ENCODE results near the gene COL5A3. TPM values are rescaled to one million over a fixed set of nuclear protein-coding genes. Genes with fewer than 3 reads are reported as not detected.
"Not testable (repeated sequence)": the region's sequence is repeated elsewhere in the genome, so short reads cannot be mapped to it uniquely, and the experiment has no call there.

Gene COL5A3
- polyA plus RNA-seq, 1 donor from 2014 or later, result 0.11 TPM

DNA sequence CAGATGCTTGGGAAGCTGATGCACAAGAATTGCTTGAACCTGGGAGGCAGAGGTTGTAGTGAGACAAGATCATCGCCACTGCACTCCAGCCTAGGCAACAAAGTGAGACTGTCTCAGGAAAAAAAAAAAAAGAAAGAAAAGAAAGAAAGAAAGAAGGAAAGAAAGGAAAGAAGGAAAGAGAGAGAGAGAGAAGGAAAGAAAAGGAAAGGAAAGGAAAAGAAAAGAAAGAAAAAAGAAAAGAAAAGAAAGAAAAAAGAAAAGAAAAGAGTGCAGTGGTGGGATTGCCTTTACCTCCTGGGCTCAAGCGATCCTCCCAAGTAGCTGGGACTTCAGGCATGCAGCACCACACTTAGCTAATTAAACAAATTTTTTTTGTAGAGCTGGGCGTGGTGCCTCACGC, 86.9 kb downstream of the COL5A3 start (continued):
- TF ChIP-seq RAD21 (conservative IDR thresholded peaks at IDR 0.05) (no peak), MXI1 (conservative IDR thresholded peaks at IDR 0.05; ENCODE audit: poor library complexity, severe bottlenecking) (no peak)

DNA sequence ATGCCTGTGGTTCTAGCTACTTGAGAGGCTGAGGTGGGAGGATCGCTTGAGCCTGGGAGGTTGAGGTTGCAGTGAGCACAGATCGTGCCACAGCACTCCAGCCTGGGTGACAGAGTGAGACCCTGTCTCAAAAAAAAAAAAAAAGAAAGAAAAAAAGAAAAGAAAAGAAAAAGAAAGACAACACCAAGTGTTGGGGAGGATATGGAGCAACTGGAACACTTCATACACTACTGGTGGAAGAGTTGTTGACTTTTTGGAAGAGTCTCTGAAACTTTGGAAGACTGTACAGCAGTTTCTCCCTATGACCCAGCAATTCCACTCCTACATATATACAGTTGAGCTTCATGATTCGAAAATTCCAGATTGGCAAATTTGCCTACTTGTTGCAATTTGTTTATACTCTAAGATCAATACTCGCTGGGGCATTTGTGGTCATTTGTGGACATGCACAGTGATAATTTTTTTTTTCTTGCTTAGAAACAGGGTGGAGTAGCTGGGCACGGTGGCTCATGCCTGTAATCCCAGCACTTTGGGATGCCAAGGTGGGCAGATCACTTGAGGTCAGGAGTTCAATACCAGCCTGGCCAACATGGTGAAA, 87.4 kb downstream of the COL5A3 start:
- H3K27me3 ChIP-seq (ENCODE audit: insufficient read depth, low read depth, low read length); H3K27ac ChIP-seq (ENCODE audit: low read length); H3K4me3 ChIP-seq (ENCODE audit: low read length); H3K9me2 ChIP-seq (ENCODE audit: insufficient read depth, low read length); H3K9me3 ChIP-seq (ENCODE audit: low read length); H3K4me2 ChIP-seq (ENCODE audit: low read length); H3K9ac ChIP-seq (ENCODE audit: low read length); H4K20me1 ChIP-seq (ENCODE audit: insufficient read depth); H3K36me3 ChIP-seq (ENCODE audit: insufficient read depth, low read length); H3F3A ChIP-seq (ENCODE audit: insufficient read depth, low read length, poor library complexity, severe bottlenecking); H3K79me2 ChIP-seq (replicated peaks; ENCODE audit: insufficient read depth, low read length); H2AFZ ChIP-seq (ENCODE audit: low read depth, low read length): not testable (repeated sequence)

DNA sequence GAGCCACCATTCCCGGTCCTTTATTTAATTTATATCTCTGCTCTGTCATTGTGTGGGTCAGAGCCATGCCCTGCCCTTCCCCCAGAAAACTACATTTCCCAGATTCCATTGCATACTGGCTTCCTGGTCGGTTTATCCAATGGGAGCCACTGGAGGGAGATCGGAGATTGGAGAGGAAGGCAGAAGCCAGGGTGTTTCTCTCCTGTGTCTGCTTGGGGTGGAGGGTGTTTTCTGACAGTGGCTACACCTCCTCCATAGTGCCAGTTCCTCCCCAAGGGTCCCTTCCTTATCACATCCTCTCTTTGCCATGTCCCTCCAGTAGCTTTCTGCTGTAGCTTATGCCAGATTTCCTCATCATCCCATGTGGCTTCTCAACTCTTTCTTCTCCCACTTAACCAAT, 93.0 kb downstream of the COL5A3 start:
- Histone ChIP-seq H4K20me1 (ENCODE audit: insufficient read depth) (peaks cover 31% of the 10 kb centered on the region), H3K4me3 (ENCODE audit: low read length) (no peak overlapping the region), H3K9me3 (ENCODE audit: low read length) (no peaks in the 10 kb centered on the region), H3K79me2 (replicated peaks; ENCODE audit: insufficient read depth, low read length) (peaks cover 8% of the 10 kb centered on the region), H2AFZ (ENCODE audit: low read depth, low read length) (no peak overlapping the region), H3K36me3 (ENCODE audit: insufficient read depth, low read length) (no peaks in the 10 kb centered on the region), H3K27ac (ENCODE audit: low read length) (no peak overlapping the region), H3K27me3 (ENCODE audit: insufficient read depth, low read depth, low read length) (peaks cover 21% of the 10 kb centered on the region), H3K4me2 (ENCODE audit: low read length) (no peak overlapping the region), H3F3A (ENCODE audit: insufficient read depth, low read length, poor library complexity, severe bottlenecking) (no peaks in the 10 kb centered on the region), H3K9ac (ENCODE audit: low read length) (no peak overlapping the region), H3K9me2 (ENCODE audit: insufficient read depth, low read length) (no peaks in the 10 kb centered on the region)
- TF ChIP-seq EZH2 (IDR thresholded peaks at IDR 0.05; ENCODE audit: borderline replicate concordance, insufficient read depth, low read length, poor library complexity, severe bottlenecking), result no peak

DNA sequence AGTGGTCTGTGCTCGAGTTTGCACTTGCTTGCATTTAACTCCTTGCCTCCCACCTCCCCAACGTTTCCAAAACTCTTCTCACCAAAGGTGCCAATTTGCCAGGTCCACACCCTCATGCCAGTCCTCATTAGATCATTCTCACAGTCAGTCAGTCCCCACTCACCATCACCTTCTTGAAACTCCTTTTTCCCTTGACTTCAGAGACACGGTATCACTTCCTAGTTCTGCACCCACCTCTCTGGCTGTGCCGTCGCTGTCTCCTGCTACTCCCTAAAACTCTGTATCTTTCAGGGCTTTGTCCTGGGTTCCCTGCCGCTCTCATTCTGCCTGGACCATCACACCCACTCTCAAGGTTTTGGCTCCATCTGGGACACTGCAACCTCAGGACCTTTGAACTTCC, 93.6 kb downstream of the COL5A3 start:
- Histone ChIP-seq H3K36me3 (ENCODE audit: insufficient read depth, low read length) (no peaks in the 10 kb centered on the region), H3K79me2 (replicated peaks; ENCODE audit: insufficient read depth, low read length) (peaks cover 8% of the 10 kb centered on the region), H3K4me3 (ENCODE audit: low read length) (no peak overlapping the region), H3K27me3 (ENCODE audit: insufficient read depth, low read depth, low read length) (peaks cover 22% of the 10 kb centered on the region), H3F3A (ENCODE audit: insufficient read depth, low read length, poor library complexity, severe bottlenecking) (no peaks in the 10 kb centered on the region), H2AFZ (ENCODE audit: low read depth, low read length) (no peak overlapping the region), H3K9ac (ENCODE audit: low read length) (no peak overlapping the region), H3K27ac (ENCODE audit: low read length) (no peak overlapping the region), H3K9me2 (ENCODE audit: insufficient read depth, low read length) (no peaks in the 10 kb centered on the region), H4K20me1 (ENCODE audit: insufficient read depth) (peaks cover 37% of the 10 kb centered on the region), H3K4me2 (ENCODE audit: low read length) (no peak overlapping the region), H3K9me3 (ENCODE audit: low read length) (no peaks in the 10 kb centered on the region)
- no peak for TF ChIP-seq MXI1 (conservative IDR thresholded peaks at IDR 0.05; ENCODE audit: poor library complexity, severe bottlenecking)
- TF ChIP-seq POLR2AphosphoS5 (IDR thresholded peaks at IDR 0.05), result no peak
- TF ChIP-seq EP300 (conservative IDR thresholded peaks at IDR 0.05; ENCODE audit: poor library complexity, severe bottlenecking), result no peak

DNA sequence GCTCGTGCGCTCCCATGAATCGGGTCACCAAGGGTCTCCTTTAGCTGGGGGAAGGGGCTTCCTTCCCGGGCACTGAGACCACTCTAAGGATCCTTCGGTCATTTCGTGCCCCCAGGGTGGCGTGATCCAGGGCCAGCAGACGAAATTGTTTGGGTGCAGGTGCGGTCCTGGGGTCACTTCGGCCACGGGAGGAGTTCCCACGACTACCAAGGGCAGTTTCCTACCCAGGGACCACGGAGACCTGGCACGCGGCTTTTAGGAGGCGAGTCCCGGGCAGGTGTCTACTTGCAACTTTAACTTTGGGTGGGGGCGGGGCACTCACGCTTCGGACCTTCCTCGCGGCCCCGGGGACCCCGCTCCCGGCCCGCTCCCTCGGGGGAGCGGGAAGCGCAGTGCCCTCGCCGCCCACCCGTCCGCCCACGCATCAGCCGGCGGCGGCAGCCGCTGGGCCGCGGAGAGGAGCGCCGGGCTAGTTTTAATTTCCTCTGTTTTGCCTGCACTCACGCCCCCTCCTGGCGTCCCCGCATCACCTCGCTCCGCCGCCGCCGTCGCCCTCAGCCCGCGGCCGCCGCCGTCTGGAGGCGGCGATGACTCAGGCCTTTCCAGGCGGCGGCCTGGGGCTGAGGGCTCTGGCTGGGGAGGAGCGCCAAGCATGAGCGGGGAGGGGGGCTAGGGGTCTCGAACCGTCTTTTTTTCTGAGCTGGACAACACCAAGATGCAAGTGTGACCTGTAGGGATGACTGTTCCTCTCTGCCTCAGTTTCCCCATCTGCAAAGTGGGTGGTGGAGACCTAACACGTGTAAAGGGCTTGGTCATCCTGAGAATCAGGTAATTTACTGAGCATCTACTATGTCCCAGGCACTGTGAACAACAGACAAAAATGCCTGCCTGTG, 95.7 kb downstream of the COL5A3 start:
- H4K20me1 ChIP-seq (ENCODE audit: insufficient read depth), result peaks cover 41% of the 10 kb centered on the region
- H3K9me2 ChIP-seq (ENCODE audit: insufficient read depth, low read length), result no peaks in the 10 kb centered on the region
- H3K27ac ChIP-seq (ENCODE audit: low read length), result no peak overlapping the region
- no peak overlapping the region for H2AFZ ChIP-seq (ENCODE audit: low read depth, low read length)
- peaks cover 3% of the 10 kb centered on the region for H3K79me2 ChIP-seq (replicated peaks; ENCODE audit: insufficient read depth, low read length)
- H3K4me2 ChIP-seq (ENCODE audit: low read length), result peak overlapping the region; percentile 25
- TF ChIP-seq, protein P1, sequence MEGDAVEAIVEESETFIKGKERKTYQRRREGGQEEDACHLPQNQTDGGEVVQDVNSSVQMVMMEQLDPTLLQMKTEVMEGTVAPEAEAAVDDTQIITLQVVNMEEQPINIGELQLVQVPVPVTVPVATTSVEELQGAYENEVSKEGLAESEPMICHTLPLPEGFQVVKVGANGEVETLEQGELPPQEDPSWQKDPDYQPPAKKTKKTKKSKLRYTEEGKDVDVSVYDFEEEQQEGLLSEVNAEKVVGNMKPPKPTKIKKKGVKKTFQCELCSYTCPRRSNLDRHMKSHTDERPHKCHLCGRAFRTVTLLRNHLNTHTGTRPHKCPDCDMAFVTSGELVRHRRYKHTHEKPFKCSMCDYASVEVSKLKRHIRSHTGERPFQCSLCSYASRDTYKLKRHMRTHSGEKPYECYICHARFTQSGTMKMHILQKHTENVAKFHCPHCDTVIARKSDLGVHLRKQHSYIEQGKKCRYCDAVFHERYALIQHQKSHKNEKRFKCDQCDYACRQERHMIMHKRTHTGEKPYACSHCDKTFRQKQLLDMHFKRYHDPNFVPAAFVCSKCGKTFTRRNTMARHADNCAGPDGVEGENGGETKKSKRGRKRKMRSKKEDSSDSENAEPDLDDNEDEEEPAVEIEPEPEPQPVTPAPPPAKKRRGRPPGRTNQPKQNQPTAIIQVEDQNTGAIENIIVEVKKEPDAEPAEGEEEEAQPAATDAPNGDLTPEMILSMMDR (IDR thresholded peaks at IDR 0.05; ENCODE audit: poor library complexity, severe bottlenecking), result peak; percentile 61
- no peak for TF ChIP-seq TAF1 (IDR thresholded peaks at IDR 0.05; ENCODE audit: low read depth)
- TF ChIP-seq EP300 (conservative IDR thresholded peaks at IDR 0.05; ENCODE audit: poor library complexity, severe bottlenecking), result no peak
- TF ChIP-seq, protein P2, sequence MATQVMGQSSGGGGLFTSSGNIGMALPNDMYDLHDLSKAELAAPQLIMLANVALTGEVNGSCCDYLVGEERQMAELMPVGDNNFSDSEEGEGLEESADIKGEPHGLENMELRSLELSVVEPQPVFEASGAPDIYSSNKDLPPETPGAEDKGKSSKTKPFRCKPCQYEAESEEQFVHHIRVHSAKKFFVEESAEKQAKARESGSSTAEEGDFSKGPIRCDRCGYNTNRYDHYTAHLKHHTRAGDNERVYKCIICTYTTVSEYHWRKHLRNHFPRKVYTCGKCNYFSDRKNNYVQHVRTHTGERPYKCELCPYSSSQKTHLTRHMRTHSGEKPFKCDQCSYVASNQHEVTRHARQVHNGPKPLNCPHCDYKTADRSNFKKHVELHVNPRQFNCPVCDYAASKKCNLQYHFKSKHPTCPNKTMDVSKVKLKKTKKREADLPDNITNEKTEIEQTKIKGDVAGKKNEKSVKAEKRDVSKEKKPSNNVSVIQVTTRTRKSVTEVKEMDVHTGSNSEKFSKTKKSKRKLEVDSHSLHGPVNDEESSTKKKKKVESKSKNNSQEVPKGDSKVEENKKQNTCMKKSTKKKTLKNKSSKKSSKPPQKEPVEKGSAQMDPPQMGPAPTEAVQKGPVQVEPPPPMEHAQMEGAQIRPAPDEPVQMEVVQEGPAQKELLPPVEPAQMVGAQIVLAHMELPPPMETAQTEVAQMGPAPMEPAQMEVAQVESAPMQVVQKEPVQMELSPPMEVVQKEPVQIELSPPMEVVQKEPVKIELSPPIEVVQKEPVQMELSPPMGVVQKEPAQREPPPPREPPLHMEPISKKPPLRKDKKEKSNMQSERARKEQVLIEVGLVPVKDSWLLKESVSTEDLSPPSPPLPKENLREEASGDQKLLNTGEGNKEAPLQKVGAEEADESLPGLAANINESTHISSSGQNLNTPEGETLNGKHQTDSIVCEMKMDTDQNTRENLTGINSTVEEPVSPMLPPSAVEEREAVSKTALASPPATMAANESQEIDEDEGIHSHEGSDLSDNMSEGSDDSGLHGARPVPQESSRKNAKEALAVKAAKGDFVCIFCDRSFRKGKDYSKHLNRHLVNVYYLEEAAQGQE (IDR thresholded peaks at IDR 0.05; ENCODE audit: borderline replicate concordance), result no peak
- TF ChIP-seq RAD21 (conservative IDR thresholded peaks at IDR 0.05), result peak; percentile 43
- no peak for TF ChIP-seq MXI1 (conservative IDR thresholded peaks at IDR 0.05; ENCODE audit: poor library complexity, severe bottlenecking)
- TF ChIP-seq EZH2 (IDR thresholded peaks at IDR 0.05; ENCODE audit: borderline replicate concordance, insufficient read depth, low read length, poor library complexity, severe bottlenecking), result no peak
- no peak for TF ChIP-seq POLR2AphosphoS5 (IDR thresholded peaks at IDR 0.05)
- peak; percentile 61 for TF ChIP-seq SMC3 (conservative IDR thresholded peaks at IDR 0.05; ENCODE audit: poor library complexity)
- H3F3A ChIP-seq (ENCODE audit: insufficient read depth, low read length, poor library complexity, severe bottlenecking), result no peaks in the 10 kb centered on the region
- H3K9ac ChIP-seq (ENCODE audit: low read length), result peak overlapping the region; percentile 36
- no peaks in the 10 kb centered on the region for H3K9me3 ChIP-seq (ENCODE audit: low read length)
- no peaks in the 10 kb centered on the region for H3K36me3 ChIP-seq (ENCODE audit: insufficient read depth, low read length)
- H3K27me3 ChIP-seq (ENCODE audit: insufficient read depth, low read depth, low read length), result peaks cover 22% of the 10 kb centered on the region
- H3K4me3 ChIP-seq (ENCODE audit: low read length), result peak overlapping the region; percentile 64

Data from neural cell (in vitro differentiated cells).